NCI-H510A treated with DMSO at 0.1 percent for 48 hours (cell line): Measurements from ENCODE around the gene GPR45.
"Not testable (repeated sequence)": the region's sequence is repeated elsewhere in the genome, so short reads cannot be mapped to it uniquely, and the experiment has no call there.

Source experiments
- DNase-seq: peaks from one replicate; lab custom pipeline; 2025; lab: John Stamatoyannopoulos, UW

GPR45 gene

GRCh38 chr2:105241443-105241842 lies at the start of gene GPR45:
Gene GPR45 (plus strand): TSS chr2:105241743. CDS start chr2:105241859, 116 bp downstream.
- DNase-seq = no peak

GRCh38 chr2:105194022-105194675 lies 47.4 kb upstream of the GPR45 start:
- no peak for DNase-seq

- no peak for DNase-seq
Measured at GRCh38 chr2:105196651-105197050, 44.9 kb upstream of the GPR45 start.

GRCh38 chr2:105215586-105216192 lies 25.9 kb upstream of the GPR45 start:
- no peak for DNase-seq

- no peak for DNase-seq
Measured at GRCh38 chr2:105220604-105221003, 20.9 kb upstream of the GPR45 start.

GRCh38 chr2:105224444-105224843 lies 17.1 kb upstream of the GPR45 start:
- DNase-seq = no peak

- DNase-seq = no peak
Measured at GRCh38 chr2:105231232-105231619, 10.3 kb upstream of the GPR45 start.

GRCh38 chr2:105235388-105236059 lies 6.0 kb upstream of the GPR45 start:
- peak; percentile 74 for DNase-seq

- DNase-seq = no peak
Measured at GRCh38 chr2:105236060-105236424, 5.5 kb upstream of the GPR45 start.

GRCh38 chr2:105237045-105237765 lies 4.3 kb upstream of the GPR45 start:
- no peak for DNase-seq

GRCh38 chr2:105238664-105239240 lies 2.8 kb upstream of the GPR45 start:
- DNase-seq = no peak

GRCh38 chr2:105239924-105240323 lies 1.6 kb upstream of the GPR45 start:
- no peak for DNase-seq

- DNase-seq = no peak
Measured at GRCh38 chr2:105242286-105242993, 897 bp downstream of the GPR45 start.

- no peak for DNase-seq
Measured at GRCh38 chr2:105243961-105244360, 2.4 kb downstream of the GPR45 start.

- no peak for DNase-seq
Measured at GRCh38 chr2:105244451-105244850, 2.9 kb downstream of the GPR45 start.

GRCh38 chr2:105248316-105249070 lies 7.0 kb downstream of the GPR45 start:
- no peak for DNase-seq

- no peak for DNase-seq
Measured at GRCh38 chr2:105249181-105249580, 7.6 kb downstream of the GPR45 start.

- DNase-seq = no peak
Measured at GRCh38 chr2:105249891-105250290, 8.3 kb downstream of the GPR45 start.

GRCh38 chr2:105251016-105251648 lies 9.6 kb downstream of the GPR45 start:
- not testable (repeated sequence) for DNase-seq

- DNase-seq = no peak
Measured at GRCh38 chr2:105252271-105252670, 10.7 kb downstream of the GPR45 start.
